HG03097 (cell line): ENCODE measurements around the gene GSDME.
A peak's percentile ranks its signal among the peaks of the same experiment; 100 is the strongest.

ENCODE experiments used
- ATAC-seq: cut with Tn5 transposase; IDR thresholded peaks from one replicate; pipeline ENCODE4 v1.9.1; 2021; ENCODE audit not compliant: unreplicated experiment, low FRiP score

Gene GSDME

DNA sequence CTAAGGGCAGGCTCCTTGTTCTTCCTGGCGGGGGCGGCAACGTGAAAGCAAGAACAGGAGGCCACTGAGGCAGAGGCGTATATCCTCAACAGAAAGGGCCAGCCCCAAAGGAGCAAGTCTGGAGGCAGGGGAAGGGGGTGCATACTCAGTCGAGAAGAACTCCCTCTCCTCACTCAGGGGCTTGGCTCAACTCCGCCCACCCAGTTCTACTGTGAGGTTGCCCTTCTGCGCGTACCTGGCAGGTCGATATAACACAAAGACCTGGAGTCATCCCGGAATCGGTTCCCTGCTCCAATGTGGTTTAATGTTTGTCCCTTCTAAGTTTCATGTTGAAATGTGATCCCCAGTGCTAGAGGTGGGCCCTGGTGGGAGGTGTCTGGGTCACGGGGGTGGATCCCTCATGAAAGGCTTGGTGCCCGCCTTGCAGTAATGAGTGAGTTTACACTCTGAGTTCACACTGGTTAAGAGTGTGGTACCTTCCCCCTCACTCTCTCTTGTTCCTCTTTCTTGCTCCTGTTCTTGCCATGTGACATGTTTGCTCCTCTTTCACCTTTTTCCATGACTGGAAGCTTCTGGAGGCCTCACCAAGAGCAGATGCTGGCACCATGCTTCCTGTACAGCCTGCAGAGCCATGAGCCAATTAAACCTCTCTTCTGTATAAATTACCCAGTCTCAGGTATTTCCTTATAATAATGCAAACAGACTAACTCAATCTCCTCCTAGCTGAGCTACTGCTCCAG is 32.6 kb downstream of the GSDME start:
- ATAC-seq = no peak

DNA sequence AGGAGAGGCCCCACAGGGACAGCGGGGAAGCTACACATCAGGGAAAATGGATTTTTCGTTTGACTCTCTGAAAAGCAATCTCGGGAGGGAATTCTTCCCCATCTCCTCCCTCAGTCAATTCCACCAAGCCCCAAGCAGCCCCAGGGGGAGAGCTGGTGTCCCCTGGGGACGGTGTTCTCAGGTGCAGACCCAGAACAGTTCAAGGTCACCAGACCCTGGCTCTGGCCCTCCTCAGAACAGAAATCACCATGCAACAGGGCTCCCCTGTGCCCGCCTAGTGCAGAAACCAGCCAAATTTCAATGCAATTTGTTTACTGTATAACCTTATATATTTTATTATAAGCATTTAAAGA is 34.1 kb downstream of the GSDME start:
- ATAC-seq = no peak

DNA sequence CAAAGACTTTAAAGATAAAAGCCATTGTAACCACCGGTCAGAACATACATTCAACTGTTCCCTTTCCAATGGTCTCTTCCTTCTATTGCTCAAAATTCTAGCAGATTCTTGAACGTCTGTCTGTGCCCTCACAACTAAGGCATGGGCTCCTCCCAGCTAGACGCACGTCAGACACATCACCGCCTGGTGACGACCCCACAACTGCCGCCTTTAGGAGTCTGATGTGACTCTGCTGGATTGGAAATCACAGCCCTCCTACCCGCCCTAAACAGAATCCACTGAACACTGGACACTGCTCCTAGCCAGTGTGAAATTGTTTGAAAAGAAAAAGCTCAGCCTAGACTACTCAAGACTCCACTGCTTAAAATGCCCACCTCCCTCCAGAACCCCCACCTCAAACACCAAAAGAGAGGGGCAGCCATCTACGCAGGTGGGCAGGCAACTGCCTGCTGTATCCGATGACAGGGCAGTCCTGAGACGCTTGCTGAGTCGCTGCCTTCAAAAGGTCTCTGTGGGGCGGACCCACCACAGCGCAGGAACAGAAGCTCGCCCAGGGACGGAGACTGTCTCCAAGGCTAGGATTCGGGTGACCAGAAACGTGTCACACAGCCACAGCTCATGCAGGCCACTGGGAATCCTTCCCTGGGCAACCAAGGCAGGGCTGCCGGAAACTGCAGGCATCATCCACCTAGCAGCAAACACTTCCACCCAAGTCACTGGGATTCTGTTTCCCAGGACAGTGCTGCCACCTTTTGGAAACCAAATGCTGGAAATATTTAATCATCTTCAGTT is 34.7 kb downstream of the GSDME start:
- no peak for ATAC-seq

DNA sequence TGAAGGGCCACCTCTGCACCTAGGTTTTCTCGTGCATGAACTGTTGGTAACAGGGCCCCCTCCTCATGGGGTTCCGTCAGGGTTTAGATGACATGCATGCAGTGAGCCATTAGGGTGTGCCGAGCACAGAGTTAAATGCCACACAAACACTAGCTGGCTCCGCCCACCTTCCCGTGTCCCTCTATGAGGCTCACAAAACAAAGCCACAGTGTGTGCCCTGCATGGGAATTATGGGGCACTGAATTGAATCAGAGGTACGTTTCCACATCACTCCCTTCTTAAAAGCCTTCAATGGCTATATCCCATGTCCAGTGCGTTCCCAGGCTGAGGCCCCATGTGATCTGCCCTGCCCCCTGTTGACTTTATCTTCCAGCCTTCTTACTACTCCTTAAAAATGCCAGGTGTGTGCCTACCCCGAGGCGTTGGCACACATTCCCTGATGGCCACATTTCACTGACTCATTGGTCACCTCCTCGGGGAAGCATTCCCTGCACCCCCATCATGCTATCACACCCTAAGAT is 35.7 kb downstream of the GSDME start:
- ATAC-seq = no peak

DNA sequence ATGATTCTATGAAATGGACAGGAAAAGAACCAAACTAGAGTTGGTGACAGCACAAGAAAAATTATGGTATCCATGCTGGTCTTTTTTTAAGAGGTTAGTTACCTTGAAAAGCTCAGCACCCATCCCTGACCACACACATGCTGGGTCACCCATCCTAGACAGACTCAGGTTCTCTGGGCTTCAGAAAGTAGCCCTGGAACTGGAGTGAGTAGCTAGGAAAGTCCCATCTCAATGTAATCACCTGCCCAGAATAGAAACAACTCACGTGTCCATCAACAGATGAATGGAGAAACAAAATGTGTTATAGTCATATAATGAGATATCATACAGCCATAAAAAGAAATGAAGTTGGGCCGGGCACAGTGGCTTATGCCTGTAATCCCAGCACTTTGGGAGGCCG is 37.0 kb downstream of the GSDME start:
- no peak for ATAC-seq

DNA sequence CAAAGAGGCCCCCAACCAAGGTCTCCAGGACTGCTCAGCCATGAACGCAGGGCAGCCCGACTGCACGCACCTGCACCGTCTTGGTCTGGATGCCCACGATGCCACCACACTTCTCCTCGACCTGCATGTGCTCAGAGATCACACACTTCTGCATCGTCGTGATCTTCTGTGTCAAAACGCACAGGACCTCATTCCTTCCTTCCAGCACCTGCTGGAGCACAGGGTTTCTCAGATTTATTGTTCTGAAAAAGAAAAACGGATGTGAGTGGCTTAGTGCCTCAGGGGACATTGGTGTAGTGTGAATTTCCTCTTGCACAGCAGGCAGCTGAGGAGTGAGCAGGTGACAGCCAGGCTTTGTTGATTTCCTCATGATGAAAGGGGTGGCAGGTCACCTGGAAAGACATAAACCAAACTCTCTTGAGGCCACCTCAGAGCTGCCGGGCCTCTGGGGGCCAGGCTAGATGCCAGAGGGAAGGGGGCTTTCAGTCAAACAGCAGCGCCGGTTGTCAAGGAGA is 38.2 kb downstream of the GSDME start:
- ATAC-seq = peak; percentile 64

DNA sequence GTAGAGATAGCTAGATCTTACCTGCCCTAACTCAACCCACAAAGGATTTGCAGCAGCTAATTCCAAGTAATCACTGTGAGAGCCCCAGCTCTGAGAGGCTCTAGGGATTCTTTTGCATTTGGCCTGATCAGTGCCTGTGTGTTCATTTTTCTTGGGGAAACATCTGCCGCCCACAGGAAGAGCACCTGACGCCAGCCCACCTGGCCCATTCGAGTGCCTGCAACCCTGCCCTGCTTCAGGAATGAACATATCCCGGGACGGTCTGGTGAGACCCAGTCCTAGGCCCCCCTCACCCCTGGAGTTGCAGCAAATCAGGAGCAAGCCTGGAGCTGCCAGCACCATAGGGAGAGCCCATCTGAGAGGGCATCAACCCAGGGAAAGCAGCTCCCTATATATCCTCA is 38.8 kb downstream of the GSDME start:
- ATAC-seq = no peak

DNA sequence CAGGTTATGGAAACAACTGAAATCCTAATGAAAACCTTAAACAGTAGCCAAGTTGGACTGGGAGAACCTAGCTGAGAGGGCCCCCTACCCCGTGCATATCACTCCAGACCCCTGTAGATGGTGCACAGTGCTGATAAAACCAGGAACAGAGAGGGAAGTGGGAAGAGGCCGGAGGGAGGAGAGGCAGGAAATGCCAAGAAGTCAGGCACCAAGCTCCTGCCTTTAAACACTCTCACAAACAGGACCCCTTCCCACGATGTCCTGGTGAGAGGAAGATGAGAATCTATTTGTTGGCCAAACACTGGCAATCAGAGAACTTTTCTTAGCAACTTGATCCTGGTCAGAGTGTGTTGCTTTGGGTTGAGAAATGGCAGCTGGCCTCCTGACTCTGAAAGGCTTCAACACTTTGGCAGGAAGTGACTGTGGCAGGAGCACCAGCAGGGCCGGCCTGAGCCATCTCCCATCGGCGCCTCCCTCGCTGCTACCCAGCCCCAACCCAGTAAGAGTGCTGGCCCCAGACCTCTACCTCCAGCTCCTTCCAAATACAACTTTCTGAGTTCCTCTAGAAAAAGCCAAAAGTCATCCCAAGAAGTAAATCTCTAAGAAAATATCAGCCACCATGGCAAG is 39.5 kb downstream of the GSDME start:
- ATAC-seq = no peak

DNA sequence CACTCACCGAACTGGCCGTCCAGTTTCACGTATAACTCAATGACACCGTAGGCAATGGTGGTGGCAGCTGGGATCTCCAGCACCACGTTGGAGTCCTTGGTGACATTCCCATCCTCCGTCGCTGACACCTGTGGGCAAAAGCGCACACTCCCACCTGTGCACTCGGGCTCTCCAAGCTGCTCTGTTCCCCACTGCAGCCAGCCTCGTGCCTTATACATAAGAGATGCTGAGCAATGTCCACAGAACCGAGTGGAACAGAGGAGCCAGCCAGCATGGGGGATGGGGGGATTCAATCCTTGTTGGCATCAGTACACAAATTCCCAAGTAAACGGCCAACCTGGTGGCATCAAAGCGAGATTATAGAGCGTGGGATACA is 40.0 kb downstream of the GSDME start:
- no peak for ATAC-seq

DNA sequence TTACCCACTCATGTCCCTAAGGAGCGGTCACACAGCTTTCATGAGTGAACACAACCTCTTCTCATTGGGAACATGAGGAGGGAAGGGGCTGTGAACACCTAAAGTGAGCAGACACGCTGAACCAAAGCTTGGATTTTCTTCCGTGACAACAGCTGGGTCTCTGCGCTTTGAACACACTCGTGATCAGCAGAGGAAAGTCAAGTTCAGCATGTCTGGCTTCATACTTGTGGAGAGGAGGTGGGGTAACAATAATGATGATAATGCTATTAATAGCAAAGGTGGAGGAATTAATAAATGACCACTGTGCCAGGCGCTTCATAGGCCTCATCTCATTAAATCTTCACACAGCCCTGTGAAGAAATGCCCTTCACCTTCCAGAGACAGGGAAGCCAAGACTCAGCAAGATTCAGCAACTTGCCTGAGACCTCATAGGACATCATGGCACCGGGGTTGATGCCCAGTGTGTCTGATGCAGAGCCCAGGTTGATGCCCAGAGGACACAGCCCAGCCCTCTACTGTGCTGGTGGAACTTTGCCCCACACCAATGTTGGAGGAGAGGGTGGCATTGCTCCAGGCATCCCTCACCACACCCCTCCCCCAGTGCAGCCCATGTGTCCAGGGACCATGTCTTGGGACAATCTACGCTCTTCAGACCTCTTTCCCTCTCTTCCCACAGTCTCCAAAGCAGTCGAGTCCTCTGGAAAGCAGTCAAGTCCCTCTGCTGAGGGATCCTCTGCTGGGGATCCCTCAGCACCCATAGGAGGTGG is 40.6 kb downstream of the GSDME start:
- ATAC-seq = no peak

DNA sequence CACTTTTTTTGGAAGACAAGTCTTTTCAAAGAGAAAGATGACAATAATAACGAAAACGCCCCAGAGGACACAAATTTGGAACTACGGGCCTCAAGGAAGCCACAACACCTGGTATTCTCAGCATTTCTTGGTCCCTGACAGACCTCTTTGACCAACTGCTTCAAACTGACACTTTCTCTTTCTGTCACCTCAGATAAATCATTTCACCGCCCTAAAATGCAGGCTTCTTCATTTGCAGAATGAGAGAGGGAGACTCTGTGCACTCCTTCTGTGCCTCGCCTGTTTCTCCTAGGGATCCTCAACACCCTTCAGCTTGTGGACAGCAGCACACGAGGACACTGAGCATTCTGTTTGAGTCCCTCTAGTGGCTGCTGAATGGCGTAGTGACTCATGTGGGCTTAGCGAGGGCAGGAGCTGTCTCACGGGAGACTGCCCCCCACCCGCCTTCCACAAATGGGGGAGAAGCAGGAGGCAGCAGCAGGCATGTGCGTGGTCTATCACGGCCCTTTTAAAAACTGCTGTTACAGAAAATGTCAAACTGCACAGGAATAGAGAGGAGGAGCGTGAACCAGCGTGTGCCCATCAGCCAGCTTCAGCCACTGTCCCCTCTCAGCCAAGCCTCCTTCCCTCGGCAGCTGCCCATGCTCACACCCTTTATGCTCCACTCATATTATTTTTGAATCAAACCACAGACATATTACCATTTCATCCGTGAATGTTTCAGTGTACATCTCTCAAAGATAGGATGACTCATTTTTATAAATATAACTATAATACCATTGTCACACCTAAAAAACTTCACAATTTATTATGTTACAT is 41.4 kb downstream of the GSDME start:
- no peak for ATAC-seq

DNA sequence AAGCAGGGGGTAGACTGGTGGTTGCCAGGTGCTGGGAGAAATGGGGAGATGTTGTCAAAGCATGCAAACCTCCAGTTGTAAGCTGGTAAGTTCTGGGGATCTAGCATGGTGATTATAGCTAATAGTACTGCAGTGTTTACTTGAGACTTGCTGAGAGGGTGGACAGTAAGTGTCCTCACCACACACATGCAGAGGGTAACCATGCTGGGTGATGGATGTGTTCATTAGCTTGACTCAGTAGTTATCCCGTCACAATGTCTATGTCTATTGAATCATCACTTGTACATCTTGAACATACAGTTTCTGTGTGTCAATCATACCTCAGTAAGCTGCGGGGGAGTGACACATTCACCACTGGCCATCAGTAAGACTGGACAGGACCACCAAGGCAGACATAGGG is 42.1 kb downstream of the GSDME start:
- no peak for ATAC-seq

DNA sequence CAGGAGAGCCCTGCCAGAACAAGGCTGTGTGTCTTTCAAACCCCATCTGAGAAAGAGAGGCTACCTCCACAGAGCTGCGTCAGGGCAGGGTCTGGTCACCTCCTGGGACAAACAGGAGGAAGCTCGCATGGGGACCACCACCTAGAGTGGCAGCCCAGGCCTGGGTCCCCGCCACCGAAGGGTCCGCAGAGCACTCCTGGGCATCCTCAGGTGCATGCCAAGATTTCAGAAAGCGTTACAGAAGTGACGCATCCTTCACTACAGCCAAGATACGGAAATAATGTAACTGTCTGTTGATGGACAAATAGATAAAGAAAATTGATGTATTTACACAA is 42.6 kb downstream of the GSDME start:
- no peak for ATAC-seq

DNA sequence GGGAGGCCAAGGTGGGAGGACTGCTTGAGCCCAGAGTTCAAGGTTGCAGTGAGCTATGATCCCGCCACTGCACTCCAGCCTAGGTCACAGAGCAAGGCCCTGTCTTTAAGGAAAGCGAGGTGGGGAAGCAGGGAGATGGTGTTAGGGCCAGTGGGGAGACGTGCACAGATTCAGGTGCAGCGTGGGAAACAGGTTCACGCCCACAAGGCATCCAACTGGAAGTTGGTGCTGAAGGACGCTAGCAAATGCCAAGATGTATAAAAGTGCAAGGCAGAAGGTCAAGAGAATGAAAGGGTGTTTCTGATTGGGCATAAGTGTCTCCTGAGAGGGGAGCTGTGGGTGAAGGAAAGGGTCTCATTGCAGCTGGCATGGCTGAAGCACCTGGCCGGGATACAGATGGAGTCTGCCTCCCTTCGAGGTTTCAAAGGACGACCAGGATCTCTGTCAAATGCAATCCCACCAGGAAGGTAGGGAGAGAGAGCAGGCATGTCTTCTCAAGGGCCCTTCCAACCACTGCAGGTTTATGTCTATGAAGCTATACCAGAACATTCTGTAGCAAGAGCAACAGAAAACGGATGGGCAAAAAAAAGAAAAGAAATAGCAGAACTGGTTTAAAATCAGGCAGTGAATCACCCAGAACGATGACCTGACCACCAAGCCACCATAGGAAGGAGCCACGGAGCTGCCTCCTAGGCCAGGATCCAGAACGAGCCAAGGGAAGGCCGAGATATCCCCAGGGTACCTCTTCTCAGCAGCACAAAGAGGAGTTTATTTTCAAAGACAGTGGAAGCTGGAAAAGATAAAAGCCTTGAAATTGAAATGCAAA is 43.2 kb downstream of the GSDME start:
- no peak for ATAC-seq

DNA sequence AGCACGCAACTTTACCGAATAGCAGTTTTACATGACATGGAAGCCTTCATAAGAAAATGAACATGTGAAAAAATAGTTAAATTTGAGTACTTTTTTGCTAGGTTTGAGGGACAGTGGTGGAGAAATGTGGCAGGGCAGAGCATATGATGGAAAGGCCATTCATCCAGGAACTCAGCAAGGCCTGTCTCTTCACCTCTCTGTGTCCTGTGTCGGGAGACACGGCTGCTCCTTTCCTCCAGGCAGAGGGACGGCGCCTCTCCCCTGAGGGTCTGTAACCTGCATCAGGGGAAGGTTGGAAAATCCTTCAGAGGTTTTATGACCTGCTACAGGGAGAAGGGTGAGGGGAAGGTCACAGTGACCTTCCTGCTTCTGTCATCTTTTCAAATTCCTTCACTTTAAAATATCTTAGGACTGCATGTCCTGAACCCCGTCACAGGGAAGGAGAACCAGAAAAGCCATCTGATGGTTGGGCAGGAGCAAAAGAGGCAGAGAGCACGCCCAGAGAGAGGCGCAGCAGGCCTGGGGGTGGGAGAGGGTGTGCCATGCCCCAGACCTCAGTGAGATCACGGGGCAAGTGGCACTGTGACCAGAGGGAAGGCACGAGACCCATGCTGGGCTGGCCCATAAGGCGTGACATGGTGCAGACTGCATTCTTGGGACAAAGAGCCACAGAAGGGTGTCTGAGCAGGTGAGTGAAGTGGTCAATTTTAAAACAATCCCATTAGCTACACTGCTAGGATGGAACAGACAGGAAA is 44.0 kb downstream of the GSDME start:
- ATAC-seq = no peak

DNA sequence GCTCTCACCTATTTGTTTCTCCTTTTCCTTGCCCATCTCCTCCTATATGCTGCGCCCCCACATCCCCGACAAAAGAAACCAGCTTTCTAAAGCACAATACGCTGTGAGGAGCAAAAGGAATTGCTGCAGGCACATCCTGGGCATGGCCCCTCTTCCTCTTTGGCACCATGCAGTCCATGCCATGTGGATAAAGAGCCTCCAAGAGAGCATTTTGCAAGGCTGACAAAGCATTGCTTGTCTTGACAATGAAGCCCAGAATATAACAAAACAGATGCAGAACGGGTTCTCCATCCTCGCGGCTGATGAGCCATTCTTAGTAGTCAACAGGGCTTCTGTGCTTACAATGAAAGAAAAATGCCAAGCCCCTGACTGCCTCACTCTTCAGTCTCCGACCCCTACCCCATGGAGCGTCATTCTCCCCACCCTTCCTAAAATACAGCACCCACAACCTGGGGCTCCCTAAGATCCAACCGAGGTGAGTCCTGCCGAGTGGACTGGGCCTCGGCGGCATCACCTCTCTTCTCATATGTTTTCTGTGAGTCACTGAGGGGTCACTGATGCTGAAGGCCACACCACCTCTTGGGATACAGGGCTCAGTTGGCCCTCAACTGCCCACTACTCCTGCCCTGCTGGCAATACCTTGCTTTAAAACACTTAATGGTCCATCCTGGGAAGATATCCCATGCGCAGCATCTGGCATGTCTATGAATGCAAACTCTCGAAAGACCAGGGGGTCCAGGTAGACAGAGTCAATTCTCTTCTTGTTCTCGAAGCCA is 47.5 kb downstream of the GSDME start:
- ATAC-seq = no peak

DNA sequence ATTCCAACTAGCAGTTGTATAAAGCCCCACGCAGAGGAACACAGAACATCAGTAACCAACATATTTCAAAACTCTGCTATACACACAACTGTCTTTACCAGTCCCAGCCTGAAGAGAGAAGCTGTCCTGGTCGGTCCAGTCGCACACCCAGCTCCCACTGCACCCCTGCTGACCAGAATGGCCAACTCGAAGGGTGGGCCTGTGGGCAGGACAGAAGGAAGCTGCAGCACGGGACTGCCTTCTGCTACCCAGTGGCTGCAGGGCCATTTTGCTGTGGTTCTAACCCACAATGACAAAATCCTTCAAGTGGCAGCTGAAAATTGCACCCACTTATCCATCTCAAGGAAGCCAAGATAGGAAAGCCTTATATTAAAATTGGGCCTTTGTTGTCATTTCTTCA is 48.2 kb downstream of the GSDME start:
- ATAC-seq = no peak
